ENCODE data around the gene WRAP73.

Gene WRAP73

DNA sequence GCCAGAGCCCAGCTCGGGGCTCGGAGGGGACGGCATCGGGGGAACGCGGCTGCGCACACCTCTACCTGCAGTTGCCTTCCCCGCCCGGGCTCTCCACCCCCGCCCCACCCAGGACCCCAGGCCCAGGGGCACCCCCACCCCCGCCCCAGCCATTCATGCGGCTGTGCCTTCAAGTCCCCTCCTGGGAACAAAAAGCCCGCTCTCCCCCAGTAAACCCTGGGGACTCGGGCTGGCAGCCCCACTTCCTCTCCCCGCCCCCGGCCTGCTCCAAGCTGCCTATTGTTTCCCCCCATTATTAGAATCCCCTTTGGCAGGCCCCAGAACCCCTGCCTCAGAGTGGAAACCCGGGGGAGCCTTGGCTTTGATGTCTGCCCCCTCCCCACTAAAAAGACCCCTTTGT is 56.6 kb downstream of the WRAP73 start:
- Histone ChIP-seq H2AFZ (ENCODE audit: low read depth, low read length, severe bottlenecking) (no peak overlapping the region), H3K4me2 (ENCODE audit: low read depth, low read length, poor library complexity, severe bottlenecking) (no peak overlapping the region), H3K79me2 (ENCODE audit: insufficient read depth, low read length) (no peaks in the 10 kb centered on the region), H4K20me1 (ENCODE audit: low read depth, low read length) (no peaks in the 10 kb centered on the region), H3K9ac (ENCODE audit: low read length) (no peak overlapping the region), H3K27me3 (ENCODE audit: low read length) (no peaks in the 10 kb centered on the region), H3K4me3 (ENCODE audit: insufficient read depth, low read length, poor library complexity, severe bottlenecking) (no peak overlapping the region), H3K27ac (ENCODE audit: low read depth, low read length) (no peak overlapping the region), H3F3A (ENCODE audit: insufficient read depth) (no peaks in the 10 kb centered on the region), H3K36me3 (ENCODE audit: low read length) (no peaks in the 10 kb centered on the region), H3K9me2 (replicated peaks; ENCODE audit: insufficient read depth, low read length) (no peaks in the 10 kb centered on the region), H3K9me3 (ENCODE audit: insufficient read depth, low read length) (no peaks in the 10 kb centered on the region)
- no peak for TF ChIP-seq EZH2phosphoT487 (conservative IDR thresholded peaks at IDR 0.05; ENCODE audit: low read length)
- TF ChIP-seq, protein P1, sequence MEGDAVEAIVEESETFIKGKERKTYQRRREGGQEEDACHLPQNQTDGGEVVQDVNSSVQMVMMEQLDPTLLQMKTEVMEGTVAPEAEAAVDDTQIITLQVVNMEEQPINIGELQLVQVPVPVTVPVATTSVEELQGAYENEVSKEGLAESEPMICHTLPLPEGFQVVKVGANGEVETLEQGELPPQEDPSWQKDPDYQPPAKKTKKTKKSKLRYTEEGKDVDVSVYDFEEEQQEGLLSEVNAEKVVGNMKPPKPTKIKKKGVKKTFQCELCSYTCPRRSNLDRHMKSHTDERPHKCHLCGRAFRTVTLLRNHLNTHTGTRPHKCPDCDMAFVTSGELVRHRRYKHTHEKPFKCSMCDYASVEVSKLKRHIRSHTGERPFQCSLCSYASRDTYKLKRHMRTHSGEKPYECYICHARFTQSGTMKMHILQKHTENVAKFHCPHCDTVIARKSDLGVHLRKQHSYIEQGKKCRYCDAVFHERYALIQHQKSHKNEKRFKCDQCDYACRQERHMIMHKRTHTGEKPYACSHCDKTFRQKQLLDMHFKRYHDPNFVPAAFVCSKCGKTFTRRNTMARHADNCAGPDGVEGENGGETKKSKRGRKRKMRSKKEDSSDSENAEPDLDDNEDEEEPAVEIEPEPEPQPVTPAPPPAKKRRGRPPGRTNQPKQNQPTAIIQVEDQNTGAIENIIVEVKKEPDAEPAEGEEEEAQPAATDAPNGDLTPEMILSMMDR (IDR thresholded peaks at IDR 0.05; ENCODE audit: insufficient read depth, low read length, poor library complexity, severe bottlenecking): no peak

GRCh38 chr1:3590951-3591865 is 58.7 kb downstream of the WRAP73 start:
- H4K20me1 ChIP-seq (ENCODE audit: low read depth, low read length): no peaks in the 10 kb centered on the region
- H3K27me3 ChIP-seq (ENCODE audit: low read length): no peaks in the 10 kb centered on the region
- no peaks in the 10 kb centered on the region for H3K9me2 ChIP-seq (replicated peaks; ENCODE audit: insufficient read depth, low read length)
- no peak overlapping the region for H3K27ac ChIP-seq (ENCODE audit: low read depth, low read length)
- no peaks in the 10 kb centered on the region for H3F3A ChIP-seq (ENCODE audit: insufficient read depth)
- TF ChIP-seq EZH2phosphoT487 (conservative IDR thresholded peaks at IDR 0.05; ENCODE audit: low read length): no peak
- TF ChIP-seq, protein P1 (IDR thresholded peaks at IDR 0.05; ENCODE audit: insufficient read depth, low read length, poor library complexity, severe bottlenecking): no peak
- no peak overlapping the region for H3K4me3 ChIP-seq (ENCODE audit: insufficient read depth, low read length, poor library complexity, severe bottlenecking)
- H3K9ac ChIP-seq (ENCODE audit: low read length): no peak overlapping the region
- no peaks in the 10 kb centered on the region for H3K79me2 ChIP-seq (ENCODE audit: insufficient read depth, low read length)
- no peak overlapping the region for H3K4me2 ChIP-seq (ENCODE audit: low read depth, low read length, poor library complexity, severe bottlenecking)
- no peak overlapping the region for H2AFZ ChIP-seq (ENCODE audit: low read depth, low read length, severe bottlenecking)
- H3K36me3 ChIP-seq (ENCODE audit: low read length): no peaks in the 10 kb centered on the region
- H3K9me3 ChIP-seq (ENCODE audit: insufficient read depth, low read length): no peaks in the 10 kb centered on the region

GRCh38 chr1:3590139-3590763 is 59.7 kb downstream of the WRAP73 start:
- Histone ChIP-seq H3K79me2 (ENCODE audit: insufficient read depth, low read length) (no peaks in the 10 kb centered on the region), H3K9ac (ENCODE audit: low read length) (no peak overlapping the region), H3K27me3 (ENCODE audit: low read length) (no peaks in the 10 kb centered on the region), H3K9me2 (replicated peaks; ENCODE audit: insufficient read depth, low read length) (no peaks in the 10 kb centered on the region), H3F3A (ENCODE audit: insufficient read depth) (no peaks in the 10 kb centered on the region), H3K9me3 (ENCODE audit: insufficient read depth, low read length) (no peaks in the 10 kb centered on the region), H3K4me3 (ENCODE audit: insufficient read depth, low read length, poor library complexity, severe bottlenecking) (no peak overlapping the region), H2AFZ (ENCODE audit: low read depth, low read length, severe bottlenecking) (no peak overlapping the region), H3K4me2 (ENCODE audit: low read depth, low read length, poor library complexity, severe bottlenecking) (no peak overlapping the region), H3K36me3 (ENCODE audit: low read length) (no peaks in the 10 kb centered on the region), H3K27ac (ENCODE audit: low read depth, low read length) (no peak overlapping the region), H4K20me1 (ENCODE audit: low read depth, low read length) (no peaks in the 10 kb centered on the region)
- TF ChIP-seq EZH2phosphoT487 (conservative IDR thresholded peaks at IDR 0.05; ENCODE audit: low read length): no peak
- TF ChIP-seq, protein P1 (IDR thresholded peaks at IDR 0.05; ENCODE audit: insufficient read depth, low read length, poor library complexity, severe bottlenecking): no peak
